Mesothelial cell of epicardium (in vitro differentiated cells): ENCODE data around the gene RYR2. TPM values are rescaled to one million over a fixed set of nuclear protein-coding genes. Genes with fewer than 3 reads are reported as not detected.

Experiments used
- DNase-seq, 2 experiments: peaks; one replicate each; pipeline ENCODE4 v3.0.0; 2021; ENCODE audit warnings: low spot score in 2 of 2; ENCODE audit not compliant: unreplicated experiment in 2 of 2
- H3K27ac Mint-ChIP-seq: 2 replicates; pipeline ENCODE4 v1.8.0; 2021; ENCODE audit warnings: mixed read lengths
- H3K27me3 Mint-ChIP-seq: 2 replicates; pipeline ENCODE4 v1.8.0; 2021; ENCODE audit warnings: low read depth, mixed read lengths
- H3K36me3 Mint-ChIP-seq: 2 replicates; pipeline ENCODE4 v1.8.0; 2021; ENCODE audit warnings: mixed read lengths
- H3K4me1 Mint-ChIP-seq: 2 replicates; pipeline ENCODE4 v1.8.0; 2021; ENCODE audit warnings: mixed read lengths
- H3K4me3 Mint-ChIP-seq: 2 replicates; pipeline ENCODE4 v1.8.0; 2021; ENCODE audit warnings: mild to moderate bottlenecking, moderate library complexity, mixed read lengths
- H3K9me3 Mint-ChIP-seq: 2 replicates; pipeline ENCODE4 v1.8.0; 2021; ENCODE audit warnings: mixed read lengths
- total RNA-seq: library from RNA; stranded (reverse); gene quantifications from 3 replicates; pipeline ENCODE4 v1.2.1, GENCODE V29; 2021
- TF ChIP-seq, protein P1 (sequence below): fragments of 200-600 bp; sonication (generic); IDR thresholded peaks from one replicate; pipeline ENCODE4 v1.5.0; 2021; ENCODE audit warnings: antibody characterized with exemption; ENCODE audit not compliant: unreplicated experiment

Gene RYR2
- total RNA-seq, 1 donor from 2014 or later, result 6.1 TPM

DNA sequence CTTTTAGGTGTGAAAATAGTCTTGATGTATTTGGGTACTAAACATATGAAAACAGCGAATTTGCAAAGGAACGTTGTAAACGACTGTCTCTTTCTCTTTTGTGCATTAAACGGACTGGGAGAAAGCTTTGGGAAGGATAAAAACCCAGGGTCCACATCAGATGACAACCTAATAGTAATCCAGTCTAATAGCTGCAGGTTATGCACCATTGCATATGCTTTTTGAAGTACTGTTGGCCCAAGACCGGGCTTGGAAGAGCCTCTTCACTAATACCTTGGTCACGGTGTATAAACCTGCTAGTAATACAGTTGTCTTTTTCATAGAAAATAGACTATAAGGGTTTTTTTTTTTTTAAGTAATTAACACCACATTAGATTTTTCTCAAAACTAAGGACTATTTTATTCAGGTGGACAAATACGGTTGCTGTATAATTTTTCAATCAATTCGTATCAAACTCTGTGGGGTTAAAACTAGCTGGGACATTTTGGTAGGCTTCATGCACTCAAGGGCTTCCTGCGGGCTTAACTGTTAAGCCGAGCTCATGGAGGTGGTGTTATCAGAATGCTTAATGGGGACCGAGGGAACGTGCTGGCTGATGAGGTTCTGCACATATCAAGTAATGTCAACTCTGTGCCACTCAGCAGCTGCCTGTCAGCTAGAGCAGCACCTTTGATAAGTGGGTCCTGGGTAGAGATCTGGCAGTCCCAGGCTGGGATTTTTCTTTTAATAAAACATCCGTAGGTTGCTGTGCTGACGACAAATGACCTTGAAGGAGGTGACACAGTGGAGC lies 2.1 kb downstream of the RYR2 start:
- Mint-ChIP-seq H3K36me3 (no peaks in the 10 kb centered on the region), H3K27me3 (peaks cover 42% of the 10 kb centered on the region), H3K9me3 (no peaks in the 10 kb centered on the region), H3K4me1 (peaks cover 27% of the 10 kb centered on the region), H3K27ac (no peak overlapping the region), H3K4me3 (peak overlapping the region; percentile 72)
- TF ChIP-seq, protein P1, sequence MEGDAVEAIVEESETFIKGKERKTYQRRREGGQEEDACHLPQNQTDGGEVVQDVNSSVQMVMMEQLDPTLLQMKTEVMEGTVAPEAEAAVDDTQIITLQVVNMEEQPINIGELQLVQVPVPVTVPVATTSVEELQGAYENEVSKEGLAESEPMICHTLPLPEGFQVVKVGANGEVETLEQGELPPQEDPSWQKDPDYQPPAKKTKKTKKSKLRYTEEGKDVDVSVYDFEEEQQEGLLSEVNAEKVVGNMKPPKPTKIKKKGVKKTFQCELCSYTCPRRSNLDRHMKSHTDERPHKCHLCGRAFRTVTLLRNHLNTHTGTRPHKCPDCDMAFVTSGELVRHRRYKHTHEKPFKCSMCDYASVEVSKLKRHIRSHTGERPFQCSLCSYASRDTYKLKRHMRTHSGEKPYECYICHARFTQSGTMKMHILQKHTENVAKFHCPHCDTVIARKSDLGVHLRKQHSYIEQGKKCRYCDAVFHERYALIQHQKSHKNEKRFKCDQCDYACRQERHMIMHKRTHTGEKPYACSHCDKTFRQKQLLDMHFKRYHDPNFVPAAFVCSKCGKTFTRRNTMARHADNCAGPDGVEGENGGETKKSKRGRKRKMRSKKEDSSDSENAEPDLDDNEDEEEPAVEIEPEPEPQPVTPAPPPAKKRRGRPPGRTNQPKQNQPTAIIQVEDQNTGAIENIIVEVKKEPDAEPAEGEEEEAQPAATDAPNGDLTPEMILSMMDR, result no peak
- DNase-seq, result no peak

- H3K4me3 Mint-ChIP-seq, result no peak overlapping the region
Measured at GRCh38 chr1:237045278-237046016, 3.5 kb downstream of the RYR2 start.

DNA sequence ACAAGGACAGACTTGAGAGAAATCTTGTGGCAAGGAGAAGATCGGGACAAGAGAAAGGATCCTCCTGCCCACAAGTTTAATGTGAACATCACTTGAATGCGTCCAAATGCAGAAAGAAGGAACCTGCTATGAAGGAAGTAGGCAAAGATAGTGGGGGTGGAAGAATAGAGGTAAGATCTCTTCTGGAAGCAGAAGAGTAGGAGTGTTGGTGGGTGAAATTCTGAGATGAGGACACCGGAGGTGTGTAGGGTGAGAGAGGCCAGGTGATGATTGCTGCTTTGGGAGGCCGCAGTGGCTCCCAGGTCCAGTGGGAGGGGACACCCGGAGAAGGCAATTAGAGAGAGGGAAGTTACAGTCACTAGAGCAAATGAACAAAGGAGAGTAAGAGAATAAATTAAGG lies 6.8 kb downstream of the RYR2 start:
- H3K27me3 Mint-ChIP-seq, result peaks cover 17% of the 10 kb centered on the region
- peaks cover 14% of the 10 kb centered on the region for H3K4me1 Mint-ChIP-seq
- H3K27ac Mint-ChIP-seq, result no peak overlapping the region
- no peaks in the 10 kb centered on the region for H3K9me3 Mint-ChIP-seq
- TF ChIP-seq, protein P1, result no peak
- H3K36me3 Mint-ChIP-seq, result no peaks in the 10 kb centered on the region
- DNase-seq, result no peak
- no peak overlapping the region for H3K4me3 Mint-ChIP-seq

More at GRCh38 chr1:237045278-237046016, 3.5 kb downstream of the RYR2 start:
- H3K9me3 Mint-ChIP-seq, result no peaks in the 10 kb centered on the region
- H3K4me1 Mint-ChIP-seq, result peaks cover 27% of the 10 kb centered on the region
- H3K27ac Mint-ChIP-seq, result no peak overlapping the region
- peaks cover 41% of the 10 kb centered on the region for H3K27me3 Mint-ChIP-seq
- no peaks in the 10 kb centered on the region for H3K36me3 Mint-ChIP-seq
- peak in 1 of 2 experiments; percentile 53 for DNase-seq
- TF ChIP-seq, protein P1, result no peak

DNA sequence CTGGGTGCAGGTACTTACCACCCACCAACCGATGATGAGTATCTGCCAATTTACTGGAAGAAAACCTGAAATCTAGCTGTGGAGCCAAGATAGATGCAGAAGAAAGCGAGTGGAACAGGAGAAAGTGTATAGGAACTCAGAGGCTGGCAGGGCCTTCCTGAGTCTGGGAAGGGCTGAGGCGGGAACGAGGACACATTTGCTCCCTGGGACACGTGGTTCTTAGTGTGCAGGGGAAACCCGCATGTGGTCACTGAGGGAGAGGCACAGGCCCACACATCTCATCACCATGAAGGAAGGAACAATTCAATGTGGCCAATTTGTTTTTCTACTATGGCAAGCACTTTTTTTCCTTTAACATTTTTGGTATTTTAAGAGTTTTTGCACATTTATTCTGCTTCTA lies 8.2 kb downstream of the RYR2 start:
- H3K4me1 Mint-ChIP-seq, result peaks cover 13% of the 10 kb centered on the region

DNA sequence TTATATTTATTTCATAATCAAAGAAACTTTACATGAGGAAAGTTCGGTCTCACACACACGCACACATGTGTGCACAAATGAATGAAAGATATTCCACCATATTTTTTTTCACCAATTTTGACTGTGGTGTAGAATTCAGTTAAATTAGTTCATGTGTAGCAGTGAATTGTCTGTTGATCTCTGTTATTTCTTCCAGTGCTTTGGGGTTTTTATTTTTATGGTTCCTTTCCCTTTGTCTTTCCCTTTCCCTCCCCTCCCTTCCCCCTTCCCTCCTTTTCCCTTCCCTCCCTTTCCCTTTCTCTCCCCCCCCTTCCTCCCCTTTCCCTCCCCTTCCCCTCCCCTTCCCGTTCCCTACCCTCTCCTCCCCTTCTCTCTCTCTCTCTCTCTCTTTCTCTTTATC lies 8.9 kb downstream of the RYR2 start:
- Mint-ChIP-seq H3K9me3 (no peaks in the 10 kb centered on the region), H3K36me3 (no peaks in the 10 kb centered on the region), H3K27ac (no peak overlapping the region), H3K4me1 (peaks cover 13% of the 10 kb centered on the region), H3K4me3 (no peak overlapping the region), H3K27me3 (peaks cover 2% of the 10 kb centered on the region)
- TF ChIP-seq, protein P1, result no peak
- no peak for DNase-seq

More for the DNA sequence above, 8.2 kb downstream of the RYR2 start:
- no peaks in the 10 kb centered on the region for H3K36me3 Mint-ChIP-seq
- TF ChIP-seq, protein P1, result no peak
- DNase-seq, result no peak
- H3K27me3 Mint-ChIP-seq, result peaks cover 3% of the 10 kb centered on the region
- no peaks in the 10 kb centered on the region for H3K9me3 Mint-ChIP-seq
- no peak overlapping the region for H3K27ac Mint-ChIP-seq
- H3K4me3 Mint-ChIP-seq, result no peak overlapping the region
